Uterus (tissue), 4 donors: ENCODE measurements around the gene MED29. TPM values are rescaled to one million over a fixed set of nuclear protein-coding genes. Genes with fewer than 3 reads are reported as not detected.
A peak's percentile ranks its signal among the peaks of the same experiment; 100 is the strongest.

Source experiments
- DNase-seq, 2 donors: peaks; one replicate each; pipeline ENCODE4 v3.0.0-alpha.2; 2019 to 2020
- H3K27ac ChIP-seq, 2 donors: fragments of 200-600 bp; sonication (generic); 1 replicate in 1 of 2; 2 replicates in 1 of 2; pipeline ENCODE4 v1.5.1; 2016 to 2018
- H3K27me3 ChIP-seq, 2 donors: fragments of 200-600 bp; sonication (generic); one replicate each; pipeline ENCODE4 v1.5.1; 2018 to 2019; ENCODE audit warnings: control low read depth in 1 of 2
- H3K36me3 ChIP-seq, 2 donors: fragments of 200-600 bp; sonication (generic); one replicate each; pipeline ENCODE4 v1.5.1; 2019; ENCODE audit warnings: control low read depth in 1 of 2
- H3K4me1 ChIP-seq, 2 donors: fragments of 200-600 bp; sonication (generic); one replicate each; pipeline ENCODE4 v1.5.1; 2018 to 2019; ENCODE audit warnings: control low read depth in 1 of 2
- H3K4me3 ChIP-seq, 2 donors: fragments of 200-600 bp; sonication (generic); 1 replicate in 1 of 2; 2 replicates in 1 of 2; pipeline ENCODE4 v1.5.1; 2018 to 2019; ENCODE audit warnings: mild to moderate bottlenecking in 1 of 2
- H3K9me3 ChIP-seq, 2 donors: fragments of 200-600 bp; sonication (generic); one replicate each; pipeline ENCODE4 v1.5.1; 2019; ENCODE audit warnings: control low read depth in 1 of 2
- CTCF ChIP-seq, 4 experiments: fragments of 200-600 bp in 2 of 4; fragments of 450-650 bp in 2 of 4; sonication (generic) in 2 of 4; IDR thresholded peaks; one replicate each; pipeline ENCODE4 v1.5.1; 2016 to 2019; ENCODE audit warnings: antibody characterized with exemption in 4 of 4, mild to moderate bottlenecking in 2 of 4, moderate library complexity in 1 of 4
- POLR2A ChIP-seq, 2 donors: fragments of 450-650 bp; IDR thresholded peaks; one replicate each; pipeline ENCODE4 v1.6.1; 2016; ENCODE audit warnings: antibody characterized with exemption in 2 of 2, mild to moderate bottlenecking in 1 of 2, moderate library complexity in 1 of 2
- intact Hi-C: fragments of 100-400 bp; cut with DNase I; formaldehyde crosslinking; loops from one replicate; pipeline ENCODE4 v1.15.1; 2023; ENCODE audit warnings: low total_unique reads
- total RNA-seq, 4 donors: library from RNA; depleted of rRNA in 3 of 4; stranded (reverse); fragments of >200 nt in 3 of 4; gene quantifications; one replicate each; pipeline versions ENCODE4 v1.1.0 to v1.2.4, GENCODE V29; 2014 to 2023
- donor health status: DM: yes; HTN: yes; CAD: no.

MED29 gene
- total RNA-seq, 4 donors from 2014 or later = 15.6 to 282 (median 40.8) TPM

GRCh38 chr19:39406656-39407409, 15.7 kb downstream of the MED29 start, which contains the start of gene ZFP36:
ZFP36 (plus strand) TSS chr19:39406847; CDS start chr19:39406905, 58 bp downstream.
- TF ChIP-seq POLR2A (IDR thresholded peaks at IDR 0.05) (peak; percentile 94 to 98), CTCF (IDR thresholded peaks at IDR 0.05) (peak in 1 of 4 experiments; percentile 16)
- DNase-seq = peak; percentile 94
- Histone ChIP-seq H3K27me3 (no peaks in the 10 kb centered on the region), H3K36me3 (no peaks in the 10 kb centered on the region), H3K9me3 (no peaks in the 10 kb centered on the region), H3K4me1 (peaks cover 5 to 12% of the 10 kb centered on the region in 2 donors), H3K4me3 (peak within 1 kb of the TSS; percentile 83 to 98), H3K27ac (peak within 1 kb of the TSS; percentile 99 to 100)
- intact Hi-C loops = no loop called here

- no peaks in the 10 kb centered on the region for H3K36me3 ChIP-seq
- no peaks in the 10 kb centered on the region for H3K27me3 ChIP-seq
- intact Hi-C loops = no loop called here
- no peaks in the 10 kb centered on the region for H3K9me3 ChIP-seq
- peaks cover under 1 to 10% of the 10 kb centered on the region in 2 donors for H3K4me1 ChIP-seq
- H3K27ac ChIP-seq = peak overlapping the region; percentile 99 to 100
- no peak for TF ChIP-seq CTCF (IDR thresholded peaks at IDR 0.05)
- no peak for TF ChIP-seq POLR2A (IDR thresholded peaks at IDR 0.05)
- H3K4me3 ChIP-seq = peak overlapping the region; percentile 83 to 98
- DNase-seq = no peak
Measured at GRCh38 chr19:39407410-39407659, 16.2 kb downstream of the MED29 start.

GRCh38 chr19:39407660-39408391, 16.6 kb downstream of the MED29 start:
- Histone ChIP-seq H3K9me3 (no peaks in the 10 kb centered on the region), H3K36me3 (no peaks in the 10 kb centered on the region), H3K4me1 (peaks cover 0 to 9% of the 10 kb centered on the region in 2 donors), H3K27me3 (no peaks in the 10 kb centered on the region), H3K27ac (peak overlapping the region; percentile 99 to 100), H3K4me3 (peak overlapping the region; percentile 83 to 98)
- intact Hi-C loops = no loop called here
- peak; percentile 50 to 64 for DNase-seq
- no peak for TF ChIP-seq POLR2A (IDR thresholded peaks at IDR 0.05)
- no peak for TF ChIP-seq CTCF (IDR thresholded peaks at IDR 0.05)

GRCh38 chr19:39408392-39409207, 17.4 kb downstream of the MED29 start:
- Histone ChIP-seq H3K9me3 (no peaks in the 10 kb centered on the region), H3K27ac (peak overlapping the region; percentile 99 to 100)

More at GRCh38 chr19:39408392-39409207, 17.4 kb downstream of the MED29 start:
- TF ChIP-seq POLR2A (IDR thresholded peaks at IDR 0.05) (peak in 1 of 2 donors; percentile 6), CTCF (IDR thresholded peaks at IDR 0.05) (no peak)
- Histone ChIP-seq H3K4me3 (peak overlapping the region; percentile 83 to 98), H3K4me1 (peaks cover 0 to 9% of the 10 kb centered on the region in 2 donors), H3K27me3 (no peaks in the 10 kb centered on the region), H3K36me3 (no peaks in the 10 kb centered on the region)
- DNase-seq = peak; percentile 43 to 71
- intact Hi-C loops = no loop called here
